Mucosa of descending colon (tissue), 3 donors: ENCODE results near the gene IL10. TPM values are rescaled to one million over a fixed set of nuclear protein-coding genes. Genes with fewer than 3 reads are reported as not detected.

Experiments
- ATAC-seq: fragments of 200-7000 bp; cut with Tn5 transposase; one replicate; pipeline ENCODE4 v1.9.1; 2020; ENCODE audit warnings: mild to moderate bottlenecking, moderate library complexity
- DNase-seq, 3 donors: peaks; one replicate each; pipeline ENCODE4 v3.0.0-alpha.2; 2020
- H3K36me3 ChIP-seq: fragments of 200-600 bp; one replicate; pipeline ENCODE4 v1.8.0; 2021; ENCODE audit warnings: low read depth, mild to moderate bottlenecking
- H3K4me1 ChIP-seq: fragments of 200-600 bp; one replicate; pipeline ENCODE4 v1.8.0; 2021; ENCODE audit warnings: low read depth, mild to moderate bottlenecking
- H3K4me3 ChIP-seq: fragments of 200-600 bp; one replicate; pipeline ENCODE4 v1.8.0; 2021; ENCODE audit warnings: mild to moderate bottlenecking
- H3K9me3 ChIP-seq: fragments of 200-600 bp; one replicate; pipeline ENCODE4 v1.8.0; 2021; ENCODE audit warnings: mild to moderate bottlenecking
- intact Hi-C, 2 donors: fragments of 100-400 bp; cut with DNase I in 1 of 2; cut with micrococcal nuclease in 1 of 2; formaldehyde crosslinking; loops; one replicate each; pipeline versions ENCODE4 v1.11.0 to v1.11.1; 2022; cut with DNase I, micrococcal nuclease
- total RNA-seq, 3 donors: library from RNA; stranded (reverse); fragmentation: NEBNext Ultra II Directional in 2 of 3; extraction: Animal tissue kit (Norgen Biotek cat#: 25700) in 2 of 3; gene quantifications; one replicate each; pipeline versions ENCODE4 v1.2.1 to v1.2.4, GENCODE V29; 2021 to 2023
- TF ChIP-seq, protein P1 (sequence below): fragments of 200-600 bp; IDR thresholded peaks from one replicate; pipeline ENCODE4 v1.8.0; 2022; ENCODE audit warnings: antibody characterized with exemption, mild to moderate bottlenecking
- donor health status: DM: no; HTN: no; CAD: no; lungs with moderate emphysema.
- donor health status: DM: no; HTN: no; CAD: no.
- donor health status: DM: no; HTN: yes; CAD: no.

IL10 gene
- total RNA-seq, 3 donors from 2014 or later = 1.0 to 2.9 (median 2.8) TPM

DNA sequence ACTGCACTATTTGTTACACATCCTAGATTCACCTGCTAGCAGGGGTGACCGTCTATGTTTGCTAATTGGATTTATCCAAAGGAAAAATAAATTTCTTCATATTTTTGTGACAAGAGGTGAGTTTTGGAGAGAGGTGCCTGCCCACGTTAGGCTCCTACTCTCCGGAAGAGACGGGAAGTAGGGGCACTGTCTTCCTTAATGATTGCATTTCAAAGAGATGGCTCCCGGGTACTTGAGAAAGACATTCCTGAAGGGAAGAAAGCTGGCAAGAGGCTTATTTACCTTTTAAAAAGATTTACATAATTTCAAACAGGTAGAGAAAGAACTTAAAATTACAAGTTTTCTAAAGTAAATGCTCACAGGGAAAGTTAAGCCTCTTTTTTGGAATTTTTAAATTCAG lies 20.4 kb downstream of the IL10 start:
- DNase-seq = no peak
- H3K4me1 ChIP-seq = no peaks in the 10 kb centered on the region
- H3K36me3 ChIP-seq = no peaks in the 10 kb centered on the region
- intact Hi-C loops = no loop called here
- no peaks in the 10 kb centered on the region for H3K9me3 ChIP-seq
- TF ChIP-seq, protein P1, sequence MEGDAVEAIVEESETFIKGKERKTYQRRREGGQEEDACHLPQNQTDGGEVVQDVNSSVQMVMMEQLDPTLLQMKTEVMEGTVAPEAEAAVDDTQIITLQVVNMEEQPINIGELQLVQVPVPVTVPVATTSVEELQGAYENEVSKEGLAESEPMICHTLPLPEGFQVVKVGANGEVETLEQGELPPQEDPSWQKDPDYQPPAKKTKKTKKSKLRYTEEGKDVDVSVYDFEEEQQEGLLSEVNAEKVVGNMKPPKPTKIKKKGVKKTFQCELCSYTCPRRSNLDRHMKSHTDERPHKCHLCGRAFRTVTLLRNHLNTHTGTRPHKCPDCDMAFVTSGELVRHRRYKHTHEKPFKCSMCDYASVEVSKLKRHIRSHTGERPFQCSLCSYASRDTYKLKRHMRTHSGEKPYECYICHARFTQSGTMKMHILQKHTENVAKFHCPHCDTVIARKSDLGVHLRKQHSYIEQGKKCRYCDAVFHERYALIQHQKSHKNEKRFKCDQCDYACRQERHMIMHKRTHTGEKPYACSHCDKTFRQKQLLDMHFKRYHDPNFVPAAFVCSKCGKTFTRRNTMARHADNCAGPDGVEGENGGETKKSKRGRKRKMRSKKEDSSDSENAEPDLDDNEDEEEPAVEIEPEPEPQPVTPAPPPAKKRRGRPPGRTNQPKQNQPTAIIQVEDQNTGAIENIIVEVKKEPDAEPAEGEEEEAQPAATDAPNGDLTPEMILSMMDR = no peak
- ATAC-seq = no peak
- no peak overlapping the region for H3K4me3 ChIP-seq

DNA sequence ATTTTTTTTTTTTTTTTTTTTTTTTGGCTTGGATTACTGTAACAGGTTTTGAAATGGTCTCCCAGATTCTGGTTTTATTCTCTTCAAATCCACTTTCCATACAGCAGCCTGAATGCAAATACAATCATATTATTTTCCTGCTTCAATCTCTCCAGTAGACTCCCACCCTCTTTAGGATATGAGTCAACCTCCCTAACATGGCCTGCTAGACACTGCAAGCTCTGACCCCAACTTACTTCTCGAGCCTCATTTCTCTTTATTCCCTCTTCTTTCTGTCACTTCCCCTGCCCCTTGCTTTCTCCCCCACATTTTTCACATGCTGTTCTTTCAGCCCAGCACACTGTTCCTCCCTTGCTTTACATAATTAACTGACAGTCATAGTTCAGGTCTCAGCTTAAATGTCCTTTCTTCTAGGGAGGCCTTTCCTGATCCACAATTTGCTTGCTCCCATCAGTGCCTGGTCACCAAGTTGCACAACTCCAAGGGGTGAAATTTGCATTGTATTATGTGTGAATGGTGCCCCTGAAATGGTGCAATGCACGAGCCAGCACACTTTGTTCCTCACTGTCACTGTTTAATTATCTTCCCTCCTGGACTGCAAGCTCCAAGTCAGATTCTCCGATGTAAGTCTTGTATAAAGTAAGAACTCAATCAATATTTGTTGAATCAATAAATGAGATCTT lies 23.8 kb downstream of the IL10 start:
- Histone ChIP-seq H3K4me1 (no peaks in the 10 kb centered on the region), H3K4me3 (no peak overlapping the region), H3K9me3 (no peaks in the 10 kb centered on the region), H3K36me3 (no peaks in the 10 kb centered on the region)
- DNase-seq (no peak), ATAC-seq (no peak)
- intact Hi-C loops = no loop called here
- TF ChIP-seq, protein P1 = no peak

DNA sequence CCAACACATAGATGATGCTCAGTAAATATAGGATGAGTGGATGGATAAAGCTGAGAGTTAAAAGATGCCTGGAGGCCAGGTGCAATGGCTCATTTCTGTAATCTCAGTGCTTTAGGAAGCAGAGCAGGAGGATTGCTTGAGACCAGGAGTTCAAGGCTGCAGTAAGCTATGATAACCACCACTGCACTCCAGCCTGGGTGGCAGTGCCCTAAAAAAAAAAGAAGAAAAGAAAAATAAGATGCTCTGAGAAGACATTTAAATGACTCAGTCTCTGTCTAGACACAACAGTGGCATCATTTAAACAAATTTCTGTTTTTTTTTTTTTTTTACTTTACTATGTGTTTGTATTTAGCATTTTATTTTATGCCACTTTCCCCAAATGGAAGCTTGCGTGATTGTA lies 27.0 kb downstream of the IL10 start:
- DNase-seq (no peak), ATAC-seq (no peak)
- H3K9me3 ChIP-seq = no peaks in the 10 kb centered on the region
- no peaks in the 10 kb centered on the region for H3K4me1 ChIP-seq
- TF ChIP-seq, protein P1 = no peak
- no peaks in the 10 kb centered on the region for H3K36me3 ChIP-seq
- H3K4me3 ChIP-seq = no peak overlapping the region
- intact Hi-C loops = no loop called here

DNA sequence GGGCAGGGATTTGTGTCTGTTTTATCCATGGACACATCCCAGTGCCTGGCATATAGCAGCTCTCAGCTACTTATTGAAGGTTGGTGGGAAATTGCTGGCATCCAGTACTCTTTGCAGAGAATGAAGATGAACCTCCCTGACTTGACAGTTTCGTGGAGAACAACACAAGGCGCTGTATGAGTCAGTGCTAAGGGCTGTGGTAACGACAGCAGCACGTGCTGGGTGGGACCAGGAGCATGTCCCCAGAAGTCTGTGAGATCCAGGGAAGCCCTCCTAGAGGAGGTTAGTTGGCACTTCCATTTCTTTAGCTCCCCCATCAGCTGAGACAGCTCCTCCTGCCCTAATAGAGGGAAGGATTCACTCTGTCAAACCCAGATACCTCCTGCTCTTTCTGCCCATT lies 27.6 kb downstream of the IL10 start:
- no peak for DNase-seq

DNA sequence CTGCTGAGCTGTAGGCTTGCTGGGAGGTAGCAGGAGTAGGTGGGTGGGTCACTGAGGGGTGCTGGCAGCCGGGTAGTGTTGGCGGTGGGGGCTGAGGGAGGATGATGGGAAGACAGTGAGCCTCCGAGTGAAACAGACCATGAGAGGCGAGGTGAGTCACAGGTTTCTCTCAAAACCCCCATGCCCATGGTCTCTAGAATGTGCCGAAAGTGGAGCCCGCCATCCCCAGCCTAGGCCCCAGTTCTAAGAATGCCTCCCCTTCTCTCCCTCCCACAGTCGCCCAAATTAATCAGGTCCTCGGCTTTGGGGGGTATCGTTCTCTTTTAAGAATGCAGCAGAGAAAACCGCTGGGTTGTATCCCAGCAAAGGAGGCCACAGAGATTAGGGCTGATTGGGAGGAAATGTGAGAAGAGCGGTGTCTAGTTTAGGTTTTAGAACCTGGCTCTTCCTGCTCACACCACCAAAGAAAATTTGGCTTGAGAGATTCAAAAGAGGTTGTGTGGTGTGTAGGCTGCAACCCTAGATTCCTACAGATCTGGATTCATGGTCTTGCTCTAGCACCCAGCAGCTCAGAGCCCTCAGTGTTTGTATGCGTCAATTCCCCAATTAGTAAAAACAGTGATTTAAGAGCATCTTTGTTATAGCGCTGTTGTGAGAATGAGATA lies 29.4 kb downstream of the IL10 start:
- Histone ChIP-seq H3K36me3 (no peaks in the 10 kb centered on the region), H3K9me3 (no peaks in the 10 kb centered on the region), H3K4me3 (no peak overlapping the region), H3K4me1 (peaks cover 4% of the 10 kb centered on the region)
- ATAC-seq (no peak), DNase-seq (no peak)
- intact Hi-C loops = no loop called here
- TF ChIP-seq, protein P1 = no peak

More for the DNA sequence above, 27.6 kb downstream of the IL10 start:
- Histone ChIP-seq H3K9me3 (no peaks in the 10 kb centered on the region), H3K4me3 (no peak overlapping the region), H3K36me3 (no peaks in the 10 kb centered on the region), H3K4me1 (no peaks in the 10 kb centered on the region)
- intact Hi-C loops = no loop called here
- ATAC-seq = peak; percentile 44
- TF ChIP-seq, protein P1 = no peak
